ENCODE data around the gene PJA1.

The PJA1 gene

GRCh38 chrX:69120476-69120875 is 44.8 kb downstream of the PJA1 start:
- DNase-seq = peak; percentile 16
- Histone ChIP-seq H3K27me3 (ENCODE audit: insufficient read depth, low read depth, severe bottlenecking) (peaks cover 3% of the 10 kb centered on the region), H3K9me3 (ENCODE audit: severe bottlenecking) (no peaks in the 10 kb centered on the region), H3K4me3 (ENCODE audit: low read depth, low read length) (no peak overlapping the region), H3K36me3 (no peaks in the 10 kb centered on the region), H3K27ac (no peak overlapping the region)
- no peak for TF ChIP-seq CTCF (IDR thresholded peaks at IDR 0.05; ENCODE audit: low read depth, low read length)

GRCh38 chrX:69119122-69119521 is 46.1 kb downstream of the PJA1 start:
- no peak for DNase-seq
- Histone ChIP-seq H3K9me3 (ENCODE audit: severe bottlenecking) (no peaks in the 10 kb centered on the region), H3K27ac (no peak overlapping the region), H3K4me3 (ENCODE audit: low read depth, low read length) (no peak overlapping the region), H3K27me3 (ENCODE audit: insufficient read depth, low read depth, severe bottlenecking) (peaks cover 3% of the 10 kb centered on the region), H3K36me3 (no peaks in the 10 kb centered on the region)
- no peak for TF ChIP-seq CTCF (IDR thresholded peaks at IDR 0.05; ENCODE audit: low read depth, low read length)

- no peak overlapping the region for H3K4me3 ChIP-seq (ENCODE audit: low read depth, low read length)
- no peaks in the 10 kb centered on the region for H3K36me3 ChIP-seq
- DNase-seq = no peak
- no peak overlapping the region for H3K27ac ChIP-seq
- TF ChIP-seq CTCF (IDR thresholded peaks at IDR 0.05; ENCODE audit: low read depth, low read length) = no peak
- H3K9me3 ChIP-seq (ENCODE audit: severe bottlenecking) = no peaks in the 10 kb centered on the region
- no peaks in the 10 kb centered on the region for H3K27me3 ChIP-seq (ENCODE audit: insufficient read depth, low read depth, severe bottlenecking)
These were observed 47.3 kb downstream of the PJA1 start for GRCh38 chrX:69117876-69118526.

- Histone ChIP-seq H3K27ac (no peak overlapping the region), H3K9me3 (ENCODE audit: severe bottlenecking) (no peaks in the 10 kb centered on the region), H3K36me3 (no peaks in the 10 kb centered on the region), H3K27me3 (ENCODE audit: insufficient read depth, low read depth, severe bottlenecking) (no peaks in the 10 kb centered on the region), H3K4me3 (ENCODE audit: low read depth, low read length) (no peak overlapping the region)
- no peak for DNase-seq
- no peak for TF ChIP-seq CTCF (IDR thresholded peaks at IDR 0.05; ENCODE audit: low read depth, low read length)
These were observed 49.2 kb downstream of the PJA1 start for GRCh38 chrX:69116077-69116476.

GRCh38 chrX:69113723-69114122 is 51.5 kb downstream of the PJA1 start:
- peak; percentile 24 for DNase-seq
- Histone ChIP-seq H3K36me3 (no peaks in the 10 kb centered on the region), H3K27me3 (ENCODE audit: insufficient read depth, low read depth, severe bottlenecking) (no peaks in the 10 kb centered on the region), H3K27ac (peak overlapping the region; percentile 24; the same call in 1 of the 2 replicates), H3K4me3 (ENCODE audit: low read depth, low read length) (no peak overlapping the region), H3K9me3 (ENCODE audit: severe bottlenecking) (no peaks in the 10 kb centered on the region)
- TF ChIP-seq CTCF (IDR thresholded peaks at IDR 0.05; ENCODE audit: low read depth, low read length) = no peak

Measured in WERI-Rb-1 (cell line).